ENCODE data around the gene MFAP3. TPM values are rescaled to one million over a fixed set of nuclear protein-coding genes. Genes with fewer than 3 reads are reported as not detected.

The MFAP3 gene
- total and polyA plus RNA-seq, 2 experiments from 2014 or later = 20.5 to 88.8 TPM

- no peaks in the 10 kb centered on the region for H4K20me1 ChIP-seq (ENCODE audit: insufficient read depth)
- H3K4me3 ChIP-seq = no peak overlapping the region
- no peaks in the 10 kb centered on the region for H3K79me2 ChIP-seq (ENCODE audit: insufficient read depth)
- no peak for DNase-seq
- H3K9me2 ChIP-seq (ENCODE audit: insufficient read depth) = no peaks in the 10 kb centered on the region
- H3K9me3 ChIP-seq (ENCODE audit: low read depth) = no peaks in the 10 kb centered on the region
- peaks cover 11% of the 10 kb centered on the region; the same call in 1 of the 2 replicates for H3K4me1 ChIP-seq (ENCODE audit: insufficient read depth)
- no peak overlapping the region for H3K4me2 ChIP-seq (ENCODE audit: unreplicated experiment)
- no peaks in the 10 kb centered on the region for H3K36me3 ChIP-seq (ENCODE audit: low read depth)
- no peaks in the 10 kb centered on the region for H3K27me3 ChIP-seq (replicated peaks; ENCODE audit: insufficient read depth)
- 8 to 16% methylated on average over 1 of the region's 1 CpG for WGBS, 2 experiments (ENCODE audit: low coverage in 1 of 2, low lambda C conversion rate in 2 of 2, missing lambda C conversion rate in 2 of 2)
- TF ChIP-seq EZH2phosphoT487 (IDR thresholded peaks at IDR 0.05; ENCODE audit: insufficient read depth, low read depth) (no peak), EZH2 (IDR thresholded peaks at IDR 0.05; ENCODE audit: insufficient read depth, poor library complexity, severe bottlenecking) (no peak)
- H2AFZ ChIP-seq = no peak overlapping the region
- no peak overlapping the region for H3K9ac ChIP-seq
- H3F3A ChIP-seq (ENCODE audit: insufficient read depth) = no peaks in the 10 kb centered on the region
- H3K27ac ChIP-seq = no peak overlapping the region
- in situ Hi-C loops (cut with MboI) = loop anchor here (10.0 kb wide), 1 partner anchor 107 kb away; no protein-coding TSS in a partner anchor
Observed at GRCh38 chr5:154078272-154078671, 39.5 kb downstream of the MFAP3 start.

GRCh38 chr5:154081246-154081645, 42.5 kb downstream of the MFAP3 start:
- no peak overlapping the region for H3K4me3 ChIP-seq
- in situ Hi-C loops (cut with MboI) = no loop called here
- H3K36me3 ChIP-seq (ENCODE audit: low read depth) = no peaks in the 10 kb centered on the region
- no peak overlapping the region for H3K4me2 ChIP-seq (ENCODE audit: unreplicated experiment)
- DNase-seq = no peak
- no peak overlapping the region for H3K27ac ChIP-seq
- no peaks in the 10 kb centered on the region for H3K79me2 ChIP-seq (ENCODE audit: insufficient read depth)
- no peaks in the 10 kb centered on the region for H3F3A ChIP-seq (ENCODE audit: insufficient read depth)
- H4K20me1 ChIP-seq (ENCODE audit: insufficient read depth) = no peaks in the 10 kb centered on the region
- no peak for TF ChIP-seq EZH2phosphoT487 (IDR thresholded peaks at IDR 0.05; ENCODE audit: insufficient read depth, low read depth)
- no peak for TF ChIP-seq EZH2 (IDR thresholded peaks at IDR 0.05; ENCODE audit: insufficient read depth, poor library complexity, severe bottlenecking)
- H3K9me2 ChIP-seq (ENCODE audit: insufficient read depth) = no peaks in the 10 kb centered on the region
- H2AFZ ChIP-seq = no peak overlapping the region
- no peaks in the 10 kb centered on the region for H3K27me3 ChIP-seq (replicated peaks; ENCODE audit: insufficient read depth)
- WGBS, 2 experiments (ENCODE audit: low coverage in 1 of 2, low lambda C conversion rate in 2 of 2, missing lambda C conversion rate in 2 of 2) = 48 to 49% methylated on average over 2 of the region's 2 CpGs
- no peaks in the 10 kb centered on the region for H3K9me3 ChIP-seq (ENCODE audit: low read depth)
- peaks cover 11% of the 10 kb centered on the region; the same call in 1 of the 2 replicates for H3K4me1 ChIP-seq (ENCODE audit: insufficient read depth)
- H3K9ac ChIP-seq = no peak overlapping the region

- H3K9ac ChIP-seq = no peak overlapping the region
- H3K27ac ChIP-seq = no peak overlapping the region
- no peak overlapping the region for H2AFZ ChIP-seq
- peaks cover 16% of the 10 kb centered on the region for H3K4me1 ChIP-seq (ENCODE audit: insufficient read depth)
- TF ChIP-seq EZH2 (IDR thresholded peaks at IDR 0.05; ENCODE audit: insufficient read depth, poor library complexity, severe bottlenecking) (no peak), EZH2phosphoT487 (IDR thresholded peaks at IDR 0.05; ENCODE audit: insufficient read depth, low read depth) (no peak)
- H3K9me2 ChIP-seq (ENCODE audit: insufficient read depth) = no peaks in the 10 kb centered on the region
- no peak overlapping the region for H3K4me2 ChIP-seq (ENCODE audit: unreplicated experiment)
- H3K27me3 ChIP-seq (replicated peaks; ENCODE audit: insufficient read depth) = no peaks in the 10 kb centered on the region
- in situ Hi-C loops (cut with MboI) = no loop called here
- 69 to 71% methylated on average over 5 of the region's 5 CpGs for WGBS, 2 experiments (ENCODE audit: low coverage in 1 of 2, low lambda C conversion rate in 2 of 2, missing lambda C conversion rate in 2 of 2)
- H3K4me3 ChIP-seq = no peak overlapping the region
- H4K20me1 ChIP-seq (ENCODE audit: insufficient read depth) = no peaks in the 10 kb centered on the region
- H3K36me3 ChIP-seq (ENCODE audit: low read depth) = no peaks in the 10 kb centered on the region
- H3F3A ChIP-seq (ENCODE audit: insufficient read depth) = 0 out of 2 replicates have a peak, but pooled peaks cover 8% of the 10 kb centered on the region
- H3K9me3 ChIP-seq (ENCODE audit: low read depth) = no peaks in the 10 kb centered on the region
- DNase-seq = no peak
- no peaks in the 10 kb centered on the region for H3K79me2 ChIP-seq (ENCODE audit: insufficient read depth)
Observed at GRCh38 chr5:154084062-154084639, 45.4 kb downstream of the MFAP3 start.

GRCh38 chr5:154086146-154086545, 47.4 kb downstream of the MFAP3 start:
- H3K36me3 ChIP-seq (ENCODE audit: low read depth) = no peaks in the 10 kb centered on the region
- H3K9ac ChIP-seq = no peak overlapping the region
- H3F3A ChIP-seq (ENCODE audit: insufficient read depth) = 0 out of 2 replicates have a peak, but pooled peaks cover 8% of the 10 kb centered on the region
- H3K9me2 ChIP-seq (ENCODE audit: insufficient read depth) = no peaks in the 10 kb centered on the region
- DNase-seq = no peak
- no peaks in the 10 kb centered on the region for H3K79me2 ChIP-seq (ENCODE audit: insufficient read depth)
- peaks cover 16% of the 10 kb centered on the region for H3K4me1 ChIP-seq (ENCODE audit: insufficient read depth)
- in situ Hi-C loops (cut with MboI) = no loop called here
- no peak overlapping the region for H3K27ac ChIP-seq
- H3K27me3 ChIP-seq (replicated peaks; ENCODE audit: insufficient read depth) = no peaks in the 10 kb centered on the region
- no peak overlapping the region for H2AFZ ChIP-seq
- no peaks in the 10 kb centered on the region for H3K9me3 ChIP-seq (ENCODE audit: low read depth)
- WGBS, 2 experiments (ENCODE audit: low coverage in 1 of 2, low lambda C conversion rate in 2 of 2, missing lambda C conversion rate in 2 of 2) = 6 to 11% methylated on average over 3 of the region's 3 CpGs
- no peak overlapping the region for H3K4me3 ChIP-seq
- no peaks in the 10 kb centered on the region for H4K20me1 ChIP-seq (ENCODE audit: insufficient read depth)
- TF ChIP-seq EZH2phosphoT487 (IDR thresholded peaks at IDR 0.05; ENCODE audit: insufficient read depth, low read depth) (no peak), EZH2 (IDR thresholded peaks at IDR 0.05; ENCODE audit: insufficient read depth, poor library complexity, severe bottlenecking) (no peak)
- no peak overlapping the region for H3K4me2 ChIP-seq (ENCODE audit: unreplicated experiment)
